Activated naive CD4-positive, alpha-beta T cell treated with anti-CD3 and anti-CD28 coated beads, Interleukin-2, amount 50 U/mL, for 24 hours (primary cell): ENCODE measurements around the gene LRRC74B.
"Not testable (repeated sequence)": the region's sequence is repeated elsewhere in the genome, so short reads cannot be mapped to it uniquely, and the experiment has no call there.

ENCODE experiments used
- H3K27ac Mint-ChIP-seq: one replicate; pipeline ENCODE4 v1.8.0; 2021; ENCODE audit warnings: mild to moderate bottlenecking, mixed read lengths
- H3K27me3 Mint-ChIP-seq: one replicate; pipeline ENCODE4 v1.8.0; 2021; ENCODE audit warnings: mixed read lengths
- H3K36me3 Mint-ChIP-seq: one replicate; pipeline ENCODE4 v1.8.0; 2021; ENCODE audit warnings: mixed read lengths
- H3K4me1 Mint-ChIP-seq: one replicate; pipeline ENCODE4 v1.8.0; 2021; ENCODE audit warnings: mixed read lengths
- H3K4me3 Mint-ChIP-seq: one replicate; pipeline ENCODE4 v1.8.0; 2021; ENCODE audit warnings: mild to moderate bottlenecking, mixed read lengths
- H3K9me3 Mint-ChIP-seq: one replicate; pipeline ENCODE4 v1.8.0; 2021; ENCODE audit warnings: mixed read lengths

The LRRC74B gene

GRCh38 chr22:21039158-21039557 is 6.6 kb upstream of the LRRC74B start:
- not testable (repeated sequence) for H3K4me3 Mint-ChIP-seq

DNA sequence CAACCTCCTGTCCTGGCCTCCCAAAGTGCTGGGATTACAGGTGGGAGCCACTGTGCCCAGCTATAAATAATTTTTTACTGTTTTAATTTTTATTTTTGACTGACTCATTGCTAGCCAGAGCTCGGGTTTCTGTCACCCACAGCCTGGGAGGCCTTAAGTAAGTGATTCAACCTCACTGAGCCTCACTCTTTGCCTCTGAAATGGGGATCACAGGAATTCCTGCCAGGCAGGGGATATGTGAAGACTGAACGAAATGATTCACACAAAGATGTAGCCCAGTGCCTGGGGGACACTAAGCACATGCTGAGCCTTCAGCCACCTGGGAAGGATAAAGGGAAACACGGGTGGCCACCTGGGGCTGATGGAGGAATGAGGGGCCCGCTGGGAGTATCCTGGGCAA is 3.8 kb upstream of the LRRC74B start:
- Mint-ChIP-seq H3K4me1 (peaks cover 20% of the 10 kb centered on the region), H3K4me3 (no peak overlapping the region), H3K36me3 (no peaks in the 10 kb centered on the region), H3K27me3 (peaks cover 12% of the 10 kb centered on the region), H3K27ac (no peak overlapping the region), H3K9me3 (no peaks in the 10 kb centered on the region)

More at GRCh38 chr22:21039158-21039557, 6.6 kb upstream of the LRRC74B start:
- not testable (repeated sequence) for H3K36me3 Mint-ChIP-seq, H3K27me3 Mint-ChIP-seq, H3K27ac Mint-ChIP-seq, H3K9me3 Mint-ChIP-seq, H3K4me1 Mint-ChIP-seq

DNA sequence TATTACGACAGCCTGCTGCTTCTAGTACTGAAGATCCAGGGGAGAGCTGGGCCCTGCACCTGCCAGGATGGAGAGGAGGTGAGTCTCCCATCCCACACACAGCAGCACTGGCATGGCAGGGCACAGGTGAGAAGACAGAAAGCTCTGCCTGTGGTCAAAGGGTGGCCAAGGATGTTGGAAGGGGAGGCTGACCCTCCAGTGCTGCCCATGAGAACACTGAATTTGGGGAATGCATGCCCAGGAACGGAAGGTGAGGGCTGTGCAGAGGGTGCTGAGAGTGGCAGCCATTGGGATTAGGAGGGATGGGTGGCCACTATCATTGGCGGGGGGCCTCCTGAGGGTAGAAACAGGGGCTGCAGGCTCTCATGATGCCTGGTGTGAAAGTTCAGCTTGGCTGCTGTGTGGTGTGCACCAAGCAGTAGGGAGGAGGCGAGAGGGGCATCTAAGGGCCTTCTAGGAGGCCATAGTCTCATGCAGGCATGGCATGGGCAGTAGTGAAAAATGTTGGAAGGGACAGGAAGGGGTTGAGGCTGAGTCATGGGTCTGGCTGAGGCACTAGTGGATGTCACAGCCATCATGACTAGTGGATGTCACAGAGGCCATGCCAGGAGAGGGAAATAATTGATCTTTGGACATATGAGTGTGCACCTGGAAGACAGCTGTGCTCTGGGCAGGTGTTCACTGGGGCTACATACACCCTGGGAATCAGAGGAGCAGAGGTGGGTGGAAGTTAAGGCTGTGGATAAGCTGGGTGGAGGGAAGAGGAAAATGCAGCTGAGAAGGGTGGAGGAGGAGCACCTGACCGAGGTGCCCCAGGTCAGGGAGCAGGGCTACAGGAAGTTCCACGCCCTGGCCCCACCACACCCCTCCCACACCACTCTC is 2.5 kb upstream of the LRRC74B start:
- no peaks in the 10 kb centered on the region for H3K36me3 Mint-ChIP-seq
- H3K27me3 Mint-ChIP-seq, result peaks cover 12% of the 10 kb centered on the region
- H3K9me3 Mint-ChIP-seq, result no peaks in the 10 kb centered on the region
- H3K4me1 Mint-ChIP-seq, result peaks cover 20% of the 10 kb centered on the region
- no peak overlapping the region for H3K27ac Mint-ChIP-seq
- no peak overlapping the region for H3K4me3 Mint-ChIP-seq

GRCh38 chr22:21043860-21044535 is 1.7 kb upstream of the LRRC74B start:
- Mint-ChIP-seq H3K36me3 (no peaks in the 10 kb centered on the region), H3K27me3 (peaks cover 12% of the 10 kb centered on the region), H3K9me3 (no peaks in the 10 kb centered on the region), H3K27ac (no peak overlapping the region), H3K4me3 (no peak overlapping the region), H3K4me1 (peaks cover 20% of the 10 kb centered on the region)

- H3K4me3 Mint-ChIP-seq, result peak overlapping the region; percentile 73
- no peaks in the 10 kb centered on the region for H3K36me3 Mint-ChIP-seq
- no peak overlapping the region for H3K27ac Mint-ChIP-seq
- peaks cover 20% of the 10 kb centered on the region for H3K4me1 Mint-ChIP-seq
- no peaks in the 10 kb centered on the region for H3K9me3 Mint-ChIP-seq
- H3K27me3 Mint-ChIP-seq, result peaks cover 8% of the 10 kb centered on the region
Measured at GRCh38 chr22:21044931-21045584, 688 bp upstream of the LRRC74B start.

DNA sequence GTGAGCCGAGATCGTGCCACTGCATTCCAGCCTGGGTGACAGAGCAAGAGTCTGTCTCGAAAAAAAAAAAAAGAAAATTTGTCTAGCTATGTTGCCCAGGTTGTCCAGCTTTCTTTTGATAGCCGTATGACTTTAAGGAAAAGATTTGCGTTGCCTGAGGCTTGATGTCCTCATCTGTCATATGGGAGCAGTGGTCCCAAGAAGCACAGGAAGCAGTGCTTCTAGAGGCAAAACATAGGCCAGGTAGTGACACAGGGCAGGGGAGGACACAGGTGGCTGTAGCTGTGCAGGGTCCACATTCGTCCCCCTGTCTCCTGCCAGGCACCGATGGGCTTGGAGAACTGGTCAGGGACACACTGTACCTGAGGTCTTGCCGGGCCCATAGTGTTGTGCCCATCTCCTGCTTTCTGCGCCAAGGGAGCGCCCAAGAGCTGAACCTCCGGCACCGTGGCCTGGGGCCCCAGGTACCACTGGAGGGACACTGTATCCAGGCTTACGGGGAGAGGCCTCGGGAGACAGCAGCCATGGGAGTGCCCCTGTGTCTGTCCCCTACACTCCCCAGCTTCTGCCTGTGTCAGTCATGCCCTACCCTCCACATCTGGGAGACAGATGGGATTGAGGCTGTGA is 1.4 kb downstream of the LRRC74B start:
- Mint-ChIP-seq H3K4me3 (no peak overlapping the region), H3K4me1 (peaks cover 20% of the 10 kb centered on the region), H3K27me3 (peaks cover 6% of the 10 kb centered on the region), H3K36me3 (no peaks in the 10 kb centered on the region), H3K27ac (no peak overlapping the region), H3K9me3 (no peaks in the 10 kb centered on the region)

DNA sequence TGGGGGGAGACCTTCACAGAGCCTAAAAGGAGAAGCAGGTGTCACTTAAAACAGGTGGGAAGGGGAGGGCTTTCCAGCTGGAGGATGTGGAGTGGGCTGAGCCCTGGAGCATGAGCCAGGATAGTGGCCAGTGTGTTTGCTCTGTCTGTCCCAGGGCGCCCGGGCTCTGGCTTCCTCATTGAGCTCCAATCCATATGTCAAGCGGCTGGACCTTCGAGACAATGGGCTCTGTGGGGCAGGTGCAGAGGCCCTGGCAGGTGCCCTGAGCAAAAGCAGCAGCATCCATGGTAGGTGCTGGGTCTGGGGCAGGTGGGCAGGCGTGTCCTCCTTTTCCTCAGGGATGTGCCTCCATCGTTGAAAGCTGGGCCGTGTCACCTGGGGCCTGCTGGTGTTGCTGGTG is 2.0 kb downstream of the LRRC74B start:
- peaks cover 20% of the 10 kb centered on the region for H3K4me1 Mint-ChIP-seq
- H3K9me3 Mint-ChIP-seq, result no peaks in the 10 kb centered on the region
- peaks cover 6% of the 10 kb centered on the region for H3K27me3 Mint-ChIP-seq
- no peaks in the 10 kb centered on the region for H3K36me3 Mint-ChIP-seq
- H3K4me3 Mint-ChIP-seq, result no peak overlapping the region
- H3K27ac Mint-ChIP-seq, result no peak overlapping the region

DNA sequence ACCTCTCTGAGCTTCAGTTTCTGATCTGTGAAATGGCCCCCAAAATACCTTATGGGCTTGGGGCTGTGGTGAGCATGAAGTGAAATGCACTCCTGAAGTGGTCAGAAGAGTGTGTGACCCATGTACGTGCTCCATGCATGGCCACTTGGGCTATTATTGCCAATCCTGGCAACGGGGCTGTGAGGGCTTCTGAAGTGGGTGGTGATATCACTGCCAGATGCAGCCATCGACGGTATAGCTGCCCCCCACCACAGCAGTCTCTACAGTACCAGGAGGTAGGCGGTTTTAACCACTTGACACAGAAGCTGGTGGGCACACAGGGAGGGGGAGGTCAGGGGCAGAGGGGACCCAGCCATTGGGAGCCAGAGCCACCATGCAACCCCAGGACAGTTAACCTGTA is 2.7 kb downstream of the LRRC74B start:
- H3K27me3 Mint-ChIP-seq, H3K4me3 Mint-ChIP-seq, H3K9me3 Mint-ChIP-seq, H3K36me3 Mint-ChIP-seq, H3K27ac Mint-ChIP-seq: not testable (repeated sequence)
- peaks cover 13% of the 10 kb centered on the region for H3K4me1 Mint-ChIP-seq

DNA sequence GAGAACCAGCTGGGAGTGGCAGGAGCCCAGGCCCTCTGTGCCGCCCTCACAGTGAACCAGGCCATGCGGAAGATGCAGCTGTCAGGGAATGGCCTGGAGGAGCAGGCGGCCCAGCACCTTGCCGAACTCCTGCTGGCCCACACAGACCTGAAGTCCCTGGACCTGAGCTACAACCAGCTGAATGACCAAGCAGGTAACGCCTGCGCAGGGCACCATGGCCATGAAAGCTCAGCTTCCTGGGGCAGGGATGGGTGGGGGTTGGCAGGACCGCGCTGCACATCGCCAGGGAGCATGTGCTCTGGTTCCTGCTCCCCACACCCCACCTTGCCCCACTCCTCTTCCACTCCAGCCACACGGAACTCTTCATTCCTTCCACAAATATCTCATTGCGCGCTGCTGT is 3.2 kb downstream of the LRRC74B start:
- not testable (repeated sequence) for H3K9me3 Mint-ChIP-seq, H3K36me3 Mint-ChIP-seq, H3K27me3 Mint-ChIP-seq, H3K27ac Mint-ChIP-seq, H3K4me3 Mint-ChIP-seq
- H3K4me1 Mint-ChIP-seq, result peaks cover 12% of the 10 kb centered on the region

DNA sequence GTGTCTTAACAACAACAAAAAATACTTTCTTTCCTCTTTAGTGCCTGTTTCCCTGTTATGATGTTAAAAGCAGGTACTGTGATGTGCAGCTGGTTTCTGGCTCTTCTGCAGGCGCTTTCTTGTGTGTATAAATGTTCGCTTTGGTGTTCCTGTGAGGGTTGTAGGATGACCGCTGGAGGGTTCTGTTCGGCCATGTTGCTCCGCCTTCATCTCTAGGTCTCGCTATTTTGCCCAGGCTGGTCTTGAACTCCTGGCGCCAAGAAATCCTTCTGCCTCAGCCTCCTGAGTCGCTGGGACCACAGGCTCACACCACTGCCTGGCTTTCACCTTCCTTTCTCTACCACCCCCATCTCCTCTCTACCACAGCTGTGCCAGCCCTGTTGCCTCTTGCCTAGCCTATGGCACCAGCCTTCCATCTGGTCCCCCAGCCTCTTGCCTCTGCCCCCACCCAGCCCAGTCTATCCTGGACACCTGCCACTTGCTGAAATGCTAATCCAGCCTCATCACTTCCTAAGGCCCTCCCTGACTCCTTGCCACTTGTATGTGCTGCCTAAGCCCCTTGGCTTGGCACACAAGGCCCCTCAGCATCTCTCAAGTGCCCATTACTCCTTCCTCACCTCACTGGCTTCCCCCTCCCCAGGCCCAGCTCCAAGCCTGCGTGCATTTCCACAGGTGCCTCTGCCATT is 5.5 kb downstream of the LRRC74B start:
- no peaks in the 10 kb centered on the region for H3K27me3 Mint-ChIP-seq
- no peak overlapping the region for H3K27ac Mint-ChIP-seq
- H3K9me3 Mint-ChIP-seq, result no peaks in the 10 kb centered on the region
- no peaks in the 10 kb centered on the region for H3K36me3 Mint-ChIP-seq
- H3K4me3 Mint-ChIP-seq, result no peak overlapping the region
- peaks cover 11% of the 10 kb centered on the region for H3K4me1 Mint-ChIP-seq

- no peak overlapping the region for H3K4me3 Mint-ChIP-seq
- H3K9me3 Mint-ChIP-seq, result no peaks in the 10 kb centered on the region
- H3K4me1 Mint-ChIP-seq, result peaks cover 17% of the 10 kb centered on the region
- H3K36me3 Mint-ChIP-seq, result no peaks in the 10 kb centered on the region
- no peaks in the 10 kb centered on the region for H3K27me3 Mint-ChIP-seq
- no peak overlapping the region for H3K27ac Mint-ChIP-seq
Measured at GRCh38 chr22:21051831-21052400, 6.2 kb downstream of the LRRC74B start.

DNA sequence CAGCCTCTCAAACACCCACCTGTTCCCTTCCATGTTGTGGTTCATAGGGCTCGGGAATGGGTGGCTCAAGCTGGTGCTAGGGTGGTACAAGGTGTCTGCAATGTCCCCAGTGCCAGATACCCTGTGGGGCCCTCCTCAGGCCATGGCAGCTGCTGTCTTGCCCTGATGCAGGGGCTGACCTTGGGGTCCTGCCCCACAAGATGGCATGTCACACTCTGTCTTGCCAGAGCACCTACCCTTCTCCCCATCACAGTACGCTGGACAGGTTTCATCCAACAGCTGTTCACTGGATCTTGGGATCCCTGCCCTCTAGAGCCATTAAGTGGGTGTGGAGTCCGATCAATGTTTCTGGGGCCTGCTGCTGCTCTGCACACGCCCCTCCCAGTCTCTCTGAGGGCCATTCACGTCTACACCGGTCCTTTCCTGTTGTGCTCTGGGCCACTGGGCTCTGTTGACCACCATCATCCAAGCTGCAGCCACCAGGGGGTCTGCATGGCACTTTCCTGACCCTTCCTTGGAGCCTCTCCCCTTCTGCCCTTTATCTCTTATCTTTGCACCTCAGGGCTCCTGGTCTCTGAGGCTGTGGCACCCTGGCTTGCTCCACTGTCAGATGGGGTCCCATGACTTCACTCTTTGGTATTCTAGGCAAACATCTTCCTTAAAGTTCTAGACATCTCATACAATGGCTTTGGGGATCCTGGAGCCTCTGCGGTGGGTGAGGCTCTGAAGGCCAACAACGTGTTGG is 7.1 kb downstream of the LRRC74B start:
- Mint-ChIP-seq H3K4me1 (peaks cover 18% of the 10 kb centered on the region), H3K9me3 (no peaks in the 10 kb centered on the region), H3K27me3 (no peaks in the 10 kb centered on the region), H3K4me3 (no peak overlapping the region), H3K36me3 (no peaks in the 10 kb centered on the region), H3K27ac (no peak overlapping the region)

DNA sequence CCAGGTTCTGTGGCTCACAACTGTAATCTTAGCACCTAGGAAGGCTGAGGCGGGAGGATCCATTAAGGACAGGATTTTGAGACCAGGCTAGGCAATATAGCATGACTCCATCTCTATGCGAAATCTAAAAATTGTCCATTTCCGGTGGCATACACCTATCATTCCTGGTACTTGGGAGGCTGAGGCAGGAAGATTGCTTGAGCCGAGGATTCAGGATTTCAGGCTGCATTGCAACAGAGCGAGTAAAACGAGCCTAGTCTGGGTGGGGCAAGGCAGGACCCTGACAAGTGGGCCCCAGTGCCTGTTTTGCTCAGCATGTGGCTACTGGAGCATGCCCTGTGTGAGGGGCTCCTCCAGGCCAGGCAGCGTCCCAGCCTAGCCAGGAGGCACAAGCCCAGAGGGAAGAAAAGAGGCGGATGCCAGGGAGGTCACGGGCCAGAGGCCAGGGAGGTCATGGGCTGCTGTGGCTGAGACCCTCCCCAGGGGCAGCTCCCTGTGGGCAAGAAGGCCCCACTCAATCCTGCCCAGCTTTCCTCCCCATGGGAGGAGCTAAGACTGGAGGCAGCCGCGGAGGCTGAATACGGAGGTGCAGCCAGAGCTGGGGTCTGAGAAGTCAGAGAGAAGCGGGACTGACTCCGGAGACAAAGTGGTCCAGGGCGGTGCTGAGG is 8.4 kb downstream of the LRRC74B start:
- H3K9me3 Mint-ChIP-seq, result no peaks in the 10 kb centered on the region
- no peak overlapping the region for H3K4me3 Mint-ChIP-seq
- H3K27me3 Mint-ChIP-seq, result no peaks in the 10 kb centered on the region
- peaks cover 18% of the 10 kb centered on the region for H3K4me1 Mint-ChIP-seq
- H3K36me3 Mint-ChIP-seq, result no peaks in the 10 kb centered on the region
- H3K27ac Mint-ChIP-seq, result peak overlapping the region; percentile 65
